HG03457 (cell line): ENCODE results near the gene HPGDS.
"Not testable (repeated sequence)": the region's sequence is repeated elsewhere in the genome, so short reads cannot be mapped to it uniquely, and the experiment has no call there.

ENCODE experiments used
- ATAC-seq: cut with Tn5 transposase; IDR thresholded peaks from one replicate; pipeline ENCODE4 v1.9.1; 2021; ENCODE audit warnings: moderate number of reproducible peaks; ENCODE audit not compliant: unreplicated experiment

HPGDS gene

DNA sequence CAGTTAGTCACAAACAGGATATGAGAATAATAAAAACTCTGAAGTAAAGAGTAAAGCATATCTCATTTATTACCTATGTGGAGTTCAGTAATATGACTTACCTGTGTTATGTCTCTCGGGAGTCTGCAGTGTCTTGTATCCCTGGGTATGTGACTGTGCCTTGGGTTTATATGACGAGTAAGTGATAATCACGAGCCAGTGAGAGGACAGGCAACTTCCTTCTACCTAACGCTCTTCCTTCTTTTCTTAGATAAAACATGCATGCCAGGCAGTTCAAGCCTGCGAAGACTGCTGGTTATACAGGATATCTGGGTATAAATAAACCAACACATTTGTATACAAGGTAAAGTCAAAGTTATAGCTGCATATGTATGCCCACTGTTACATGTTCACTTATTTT is at the start of gene HPGDS:
Gene HPGDS, minus strand, starts transcription at position 143 of the 400 bp plus-strand sequence. CDS start 8,207 bp downstream, outside the sequence.
- no peak for ATAC-seq

DNA sequence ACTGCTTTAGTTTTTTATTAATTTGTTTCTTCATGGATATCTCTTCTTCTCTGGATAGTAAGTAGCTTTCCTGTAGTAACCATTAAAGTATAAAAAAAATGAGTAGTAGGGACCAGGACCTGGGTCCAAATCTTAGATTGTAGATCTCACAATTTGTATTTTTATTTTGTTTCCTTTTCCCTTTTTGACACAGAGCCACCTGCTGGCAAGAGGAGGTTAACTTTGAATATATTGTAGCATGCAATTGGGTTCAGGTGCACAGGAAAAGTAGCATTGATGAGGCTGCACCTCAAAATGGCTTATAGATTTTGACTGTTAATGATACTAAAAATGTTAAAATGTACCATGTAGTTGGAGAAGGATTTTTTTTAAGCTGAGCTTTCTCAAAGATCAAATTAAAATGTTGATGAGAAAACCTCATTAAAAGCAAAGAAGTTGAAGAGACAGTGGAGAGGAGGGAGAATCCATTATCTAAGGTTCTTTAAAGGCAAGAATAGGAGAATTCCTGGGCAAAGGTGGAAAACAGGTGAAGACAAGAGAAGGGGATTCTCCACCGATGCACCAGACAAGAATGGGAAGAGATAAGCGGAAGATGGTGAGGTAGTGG is 48.3 kb upstream of the HPGDS start:
- no peak for ATAC-seq

DNA sequence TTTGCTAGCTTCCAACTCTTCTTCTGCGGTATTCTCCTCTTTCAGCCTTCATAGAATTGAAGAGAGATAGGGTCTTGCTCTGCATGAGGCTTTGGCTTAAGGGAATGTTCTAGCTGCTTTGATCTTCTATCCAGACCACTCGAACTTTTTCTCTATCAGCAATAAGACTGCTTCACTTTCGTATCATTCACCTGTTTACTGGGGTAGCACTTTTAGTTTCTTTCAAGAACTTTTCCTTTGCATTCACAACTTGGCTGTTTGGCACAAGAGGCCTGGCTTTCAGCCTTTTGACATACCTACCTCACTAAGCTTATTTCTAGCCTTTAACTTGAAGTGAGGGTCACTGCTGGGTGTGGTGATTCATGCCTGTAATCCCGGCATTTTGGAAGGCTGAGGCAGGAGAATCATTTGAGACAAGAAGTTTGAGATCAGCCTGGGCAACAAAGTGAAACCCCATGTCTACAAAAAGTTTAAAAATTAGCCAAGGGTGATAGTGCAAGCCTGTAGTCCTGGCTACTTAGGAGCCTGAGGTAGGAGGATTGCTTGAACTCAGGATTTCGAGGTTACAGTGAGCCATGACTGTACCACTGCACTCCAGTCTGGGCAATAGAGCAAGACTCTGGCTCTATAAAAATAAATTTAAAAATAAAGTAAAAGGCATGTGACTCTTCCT is 47.1 kb upstream of the HPGDS start:
- ATAC-seq: no peak

DNA sequence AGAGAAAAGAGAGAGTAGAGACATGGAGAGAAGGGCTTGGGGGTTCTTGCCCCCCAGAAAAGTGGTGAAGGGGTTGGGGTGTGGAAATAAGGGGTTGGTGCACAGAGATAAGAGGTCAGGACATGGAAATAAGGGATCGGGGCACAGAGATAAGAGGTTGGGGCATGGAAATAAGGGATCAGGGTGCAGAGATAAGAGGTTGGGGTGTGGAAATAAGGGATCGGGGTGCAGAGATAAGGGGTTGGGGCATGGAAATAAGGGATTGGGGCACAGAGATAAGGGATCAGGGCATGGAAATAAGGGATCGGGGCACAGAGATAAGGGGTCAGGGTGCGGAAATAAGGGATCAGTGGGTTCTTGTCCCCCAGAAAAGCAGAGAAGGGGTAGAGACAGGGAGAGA is 45.3 kb upstream of the HPGDS start:
- ATAC-seq: not testable (repeated sequence)

DNA sequence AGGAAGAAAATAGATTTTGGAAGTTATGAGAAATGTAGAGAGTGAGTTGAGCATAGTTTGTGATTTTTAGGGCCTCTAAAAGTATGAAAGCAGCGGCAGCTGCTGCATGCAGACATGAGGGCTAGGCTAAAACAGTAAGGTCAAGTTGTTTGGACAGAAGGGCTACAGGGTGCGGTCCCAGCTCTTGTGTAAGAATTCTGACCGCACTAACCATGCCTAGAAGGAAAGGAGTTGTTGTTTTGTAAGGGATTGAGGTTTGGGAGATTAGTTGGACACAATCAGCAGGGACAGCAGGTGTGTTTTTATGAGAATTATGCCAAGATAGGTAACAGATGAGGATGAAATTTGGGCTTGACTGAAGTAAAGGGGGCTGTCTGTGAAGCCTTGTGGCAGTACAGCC is 42.8 kb upstream of the HPGDS start:
- ATAC-seq: not testable (repeated sequence)

DNA sequence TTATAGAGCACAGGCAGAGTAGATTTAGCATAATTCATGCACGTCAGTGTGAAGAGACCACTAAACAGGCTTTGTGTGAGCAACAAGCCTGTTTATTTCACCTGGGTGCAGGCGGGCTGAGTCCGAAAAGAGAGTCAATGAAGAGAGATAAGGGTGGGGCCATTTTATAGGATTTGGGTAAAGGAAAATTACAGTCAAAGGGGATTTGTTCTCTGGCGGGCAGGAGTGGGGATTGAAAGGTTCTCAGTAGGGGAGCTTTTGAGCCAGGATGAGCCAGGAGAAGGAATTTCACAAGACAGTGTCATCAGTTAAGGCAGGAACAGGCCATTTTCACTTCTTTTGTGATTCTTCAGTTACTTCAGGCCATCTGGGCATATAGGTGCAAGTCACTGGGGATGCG is 40.3 kb upstream of the HPGDS start:
- ATAC-seq: not testable (repeated sequence)

DNA sequence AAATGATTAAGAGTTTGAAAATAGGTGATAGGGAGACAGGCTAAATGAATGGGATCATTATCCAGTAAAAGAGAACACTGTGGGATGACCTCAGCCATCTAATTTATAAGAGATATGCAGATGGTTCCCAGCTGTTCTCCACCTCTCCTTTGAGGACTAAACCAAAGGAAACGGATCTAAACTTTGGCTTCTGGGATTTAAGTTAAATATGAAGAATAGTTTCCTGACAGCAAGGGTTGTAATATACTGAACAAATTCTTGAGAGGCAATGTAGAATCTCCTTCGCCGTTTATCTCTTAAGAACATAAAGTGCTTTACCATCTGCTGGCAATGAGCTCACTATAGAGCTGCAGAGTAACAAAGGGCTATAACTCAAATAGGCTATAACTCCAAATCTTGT is 35.4 kb upstream of the HPGDS start:
- ATAC-seq: no peak

DNA sequence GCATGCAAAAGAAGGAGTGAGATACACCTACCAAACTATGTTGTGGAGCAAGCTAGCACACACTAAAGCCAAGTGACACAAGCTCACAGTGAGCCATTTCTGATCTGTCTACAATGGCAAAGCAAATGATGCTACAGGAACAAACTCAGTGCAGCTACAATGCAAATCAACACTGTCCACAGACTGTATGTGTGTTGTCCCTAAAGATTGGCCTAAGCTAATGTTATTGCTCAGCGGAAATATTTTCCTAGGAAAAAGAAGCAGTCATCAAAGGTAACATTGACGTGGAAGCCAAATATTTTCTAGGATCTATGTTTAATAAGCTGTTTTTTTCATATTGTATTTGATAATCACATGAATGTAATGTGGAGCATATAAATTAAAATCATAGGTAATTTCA is 34.7 kb upstream of the HPGDS start:
- no peak for ATAC-seq

DNA sequence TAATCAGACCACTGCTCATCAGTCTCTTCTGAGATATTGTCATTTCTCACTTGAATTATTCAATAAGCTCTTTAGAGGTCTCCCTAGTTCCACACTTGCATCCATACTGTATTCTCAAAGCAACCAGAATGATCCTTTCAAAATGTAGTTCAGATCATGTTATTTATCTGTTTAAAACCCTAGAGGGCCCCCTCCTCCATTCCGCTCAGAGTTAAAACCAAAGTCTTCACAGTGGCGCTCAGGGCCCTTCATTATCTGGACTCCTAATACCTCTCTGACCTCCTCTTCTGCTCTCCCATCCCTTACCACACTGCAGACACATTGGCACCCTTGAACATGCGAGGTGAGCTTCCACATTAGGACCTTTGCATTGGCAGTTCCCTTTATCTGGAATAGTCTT is 32.7 kb upstream of the HPGDS start:
- ATAC-seq: no peak

DNA sequence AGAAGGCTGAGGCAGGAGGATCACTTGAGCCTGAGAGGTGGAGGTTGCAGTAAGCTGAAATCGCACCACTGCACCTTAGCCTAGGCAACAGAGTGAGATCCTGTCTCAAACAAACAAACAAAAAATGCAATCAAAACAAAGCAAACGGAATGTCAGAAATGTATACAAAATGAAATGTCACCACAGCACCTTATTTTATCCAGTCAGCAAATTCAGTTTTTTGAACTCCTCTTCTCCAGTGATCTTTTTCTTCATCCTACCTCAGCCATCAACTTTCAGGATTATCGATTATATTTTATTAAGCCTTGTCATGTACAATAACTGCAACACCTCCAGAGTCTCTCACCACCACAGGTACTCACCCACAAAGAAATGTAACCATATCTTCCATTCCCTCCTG is 31.1 kb upstream of the HPGDS start:
- no peak for ATAC-seq

DNA sequence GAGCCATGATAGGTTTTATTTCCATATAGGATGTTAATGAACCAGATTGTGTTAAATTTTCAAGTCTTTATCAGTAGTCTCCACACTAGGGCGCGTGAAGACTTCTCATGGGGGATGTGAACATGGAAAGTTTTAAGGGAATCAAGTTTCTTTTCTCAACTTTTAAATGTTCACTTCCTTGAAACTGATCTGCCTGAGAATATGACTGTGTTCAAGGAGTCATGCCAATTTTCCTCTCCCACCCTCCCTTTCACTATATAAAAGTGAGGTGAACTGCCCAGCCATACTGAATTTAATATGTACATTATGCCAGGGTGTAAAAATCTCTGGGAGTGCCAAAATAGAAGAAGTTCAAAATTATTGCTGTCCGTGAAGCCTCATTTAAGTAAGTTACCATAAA is 30.4 kb upstream of the HPGDS start:
- ATAC-seq: no peak

DNA sequence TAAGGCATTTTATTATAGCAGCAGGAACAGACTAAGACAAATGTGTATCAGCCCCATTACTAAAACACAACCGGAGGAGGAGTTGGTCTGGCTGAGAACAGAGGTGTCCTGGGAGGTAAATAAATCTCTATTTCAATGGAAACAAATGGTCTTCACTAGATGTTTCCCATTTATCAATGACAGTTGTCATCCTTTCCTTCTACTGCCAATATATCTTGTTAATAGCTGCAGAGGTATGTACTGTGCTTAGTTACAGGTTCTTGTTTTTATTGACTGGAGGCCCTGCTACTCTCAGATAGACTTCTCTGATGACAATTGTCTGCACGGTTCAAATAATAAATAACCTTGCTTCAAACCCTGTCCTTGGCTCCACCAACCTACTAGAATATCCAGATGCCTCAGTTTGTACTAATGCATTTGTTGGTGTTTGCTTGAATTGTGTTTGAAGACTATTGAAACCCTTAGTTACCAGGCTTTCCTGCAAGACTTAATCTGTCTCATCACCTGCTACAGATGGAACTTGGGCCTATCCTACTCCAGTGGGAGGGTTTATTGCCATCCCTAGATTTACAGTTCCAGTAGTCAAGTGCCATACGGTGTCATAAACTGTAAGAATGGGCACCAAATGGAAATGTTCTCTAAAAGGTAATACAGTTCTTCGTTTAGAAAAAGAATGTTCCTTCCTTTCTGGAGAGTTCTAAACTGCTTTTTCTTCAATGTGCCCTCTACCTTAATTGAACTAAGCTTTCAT is 29.8 kb upstream of the HPGDS start:
- no peak for ATAC-seq

DNA sequence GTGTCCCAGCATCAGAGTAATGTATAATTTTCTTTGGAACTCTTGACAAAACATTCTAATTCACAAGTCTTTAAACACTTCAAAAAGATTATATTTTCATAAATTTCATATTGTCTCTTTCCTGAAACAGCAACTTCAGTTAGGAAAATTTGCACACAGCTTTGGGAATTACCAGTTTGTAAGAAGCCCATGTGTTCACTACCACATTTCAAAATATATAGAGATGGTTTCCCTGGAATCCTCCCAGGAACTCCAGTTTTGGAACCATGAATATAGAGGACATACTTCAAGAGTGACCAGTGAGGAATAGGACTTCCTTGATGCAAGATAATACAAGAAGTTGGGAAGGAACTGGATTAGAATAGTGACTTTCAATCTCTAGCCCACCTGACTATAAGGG is 28.7 kb upstream of the HPGDS start:
- ATAC-seq: no peak

DNA sequence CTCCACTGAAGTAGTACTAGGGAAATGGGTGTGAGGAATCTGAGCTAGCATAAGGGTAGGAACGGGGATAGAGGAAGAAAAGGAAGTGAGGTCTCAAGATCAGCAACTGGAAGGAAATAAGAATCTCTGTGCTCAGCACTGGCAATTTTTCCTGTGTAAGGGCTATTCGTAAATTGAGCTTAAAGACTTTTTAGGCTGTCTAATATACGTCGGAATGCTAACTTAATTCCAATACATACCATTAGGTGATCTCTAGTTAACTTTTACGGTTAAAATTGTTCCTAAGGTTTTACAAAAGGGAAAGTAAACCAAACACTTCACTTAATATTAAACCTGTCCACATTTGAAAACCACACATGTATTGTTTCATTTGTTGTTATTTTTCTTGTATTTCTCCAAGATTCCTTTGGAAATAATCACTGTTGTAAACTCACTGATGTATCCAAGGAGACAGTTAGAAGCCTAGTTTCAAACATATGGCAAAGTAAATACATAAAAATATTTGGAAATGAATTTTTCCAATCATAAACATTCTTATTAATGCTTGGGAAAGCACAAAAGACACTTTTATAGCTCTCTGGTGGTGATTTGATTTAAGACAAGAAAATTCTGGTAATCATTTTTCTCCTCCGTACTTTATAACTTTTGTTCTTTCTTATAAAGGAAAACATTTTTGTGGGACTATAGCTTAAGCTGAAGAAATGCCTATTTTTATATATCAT is 28.1 kb upstream of the HPGDS start:
- no peak for ATAC-seq

DNA sequence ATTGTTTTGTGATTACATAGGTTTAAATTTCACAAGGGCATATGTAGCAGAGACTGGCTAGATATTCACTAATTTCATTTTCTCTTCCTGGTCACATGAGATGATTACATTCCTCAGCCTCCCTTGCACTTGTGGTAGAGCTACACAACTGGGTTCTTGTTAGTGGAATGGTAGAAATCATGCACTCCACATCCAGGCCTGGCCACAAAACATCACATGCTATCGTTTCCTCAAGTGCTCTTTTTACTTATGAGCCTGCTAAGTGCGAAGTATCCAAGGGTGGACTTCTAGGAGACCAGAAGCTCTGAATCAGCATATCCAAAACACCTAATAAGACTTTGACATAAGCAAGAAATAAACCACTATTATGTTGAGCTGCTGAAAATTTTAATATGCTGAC is 26.4 kb upstream of the HPGDS start:
- ATAC-seq: no peak

DNA sequence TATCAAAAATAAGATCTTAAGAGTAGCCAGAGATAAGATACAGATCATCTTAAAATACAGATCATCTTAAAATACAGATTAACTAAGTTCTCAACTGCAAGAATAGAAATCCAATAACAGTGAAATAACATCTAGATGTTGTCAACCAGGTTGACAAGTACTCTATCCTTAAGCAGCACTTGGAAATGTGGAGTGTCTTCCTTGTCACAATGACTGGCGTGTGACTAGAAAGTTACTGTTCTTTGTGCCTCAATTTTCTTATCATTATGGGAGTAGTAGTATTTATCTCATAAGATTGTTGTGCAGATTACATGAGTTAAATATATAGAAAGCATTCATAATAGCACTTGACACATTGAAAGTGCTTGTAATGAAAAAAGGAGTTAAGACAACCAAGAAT is 25.8 kb upstream of the HPGDS start:
- ATAC-seq: no peak

DNA sequence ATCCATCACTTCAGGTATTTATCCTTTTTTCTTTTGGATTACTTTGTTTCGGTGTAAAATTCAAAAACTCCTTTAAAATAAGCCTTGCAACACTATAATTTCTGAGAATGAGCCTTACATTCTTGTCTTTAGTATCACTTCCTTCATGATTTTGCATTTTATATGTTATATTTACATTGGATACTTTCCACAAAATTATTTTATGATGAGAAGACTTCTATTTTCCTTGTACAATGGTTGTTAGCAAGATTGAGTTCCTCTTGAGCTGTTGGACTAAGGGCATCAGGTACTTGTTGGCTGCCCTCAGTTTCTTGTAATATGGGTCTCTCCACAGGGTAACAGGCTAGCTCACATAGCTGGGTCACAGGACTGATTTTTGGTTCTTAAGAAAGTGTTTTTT is 22.7 kb upstream of the HPGDS start:
- ATAC-seq: no peak

DNA sequence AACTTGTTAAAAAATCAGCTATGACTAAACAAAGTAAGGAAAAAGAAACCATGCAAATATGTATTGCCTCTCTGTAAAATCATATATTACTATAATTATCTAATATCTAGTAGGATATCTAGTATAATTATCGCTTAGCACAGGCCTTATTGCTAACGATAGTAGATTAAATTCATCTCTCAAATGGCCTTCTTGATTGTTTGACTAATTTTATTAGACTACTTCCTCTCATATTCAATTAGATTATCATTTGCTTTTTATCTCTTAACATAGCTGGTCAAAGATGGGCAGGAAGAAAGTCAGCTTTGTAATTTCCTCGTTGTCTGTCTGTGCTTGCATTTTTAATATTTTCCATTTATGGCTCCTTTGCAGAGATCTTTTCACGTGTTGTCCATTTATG is 21.9 kb upstream of the HPGDS start:
- no peak for ATAC-seq

DNA sequence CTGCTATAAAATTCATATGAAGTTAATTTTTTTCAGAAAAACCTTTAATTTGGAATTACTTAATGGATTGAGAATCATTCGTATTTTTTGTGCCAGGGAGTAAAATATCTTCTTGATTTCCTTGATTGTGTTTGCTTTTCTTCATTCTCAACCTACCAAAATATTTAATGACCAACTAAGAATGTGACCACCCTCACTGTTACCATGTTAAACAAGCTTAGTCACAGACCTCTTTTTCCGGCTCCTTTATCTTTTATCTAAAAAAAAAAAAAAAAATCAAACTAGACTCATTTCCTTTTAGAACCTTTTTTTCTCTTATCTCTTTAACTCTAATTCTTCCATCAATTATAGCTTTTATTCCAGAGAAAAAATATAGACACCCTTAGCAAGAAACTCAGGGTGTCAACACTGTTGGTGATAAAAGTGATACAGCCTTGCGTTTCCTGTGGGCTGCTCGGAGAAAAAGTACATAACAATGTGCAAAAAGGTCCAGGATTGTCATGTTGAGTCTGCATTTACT is 20.6 kb upstream of the HPGDS start:
- no peak for ATAC-seq

DNA sequence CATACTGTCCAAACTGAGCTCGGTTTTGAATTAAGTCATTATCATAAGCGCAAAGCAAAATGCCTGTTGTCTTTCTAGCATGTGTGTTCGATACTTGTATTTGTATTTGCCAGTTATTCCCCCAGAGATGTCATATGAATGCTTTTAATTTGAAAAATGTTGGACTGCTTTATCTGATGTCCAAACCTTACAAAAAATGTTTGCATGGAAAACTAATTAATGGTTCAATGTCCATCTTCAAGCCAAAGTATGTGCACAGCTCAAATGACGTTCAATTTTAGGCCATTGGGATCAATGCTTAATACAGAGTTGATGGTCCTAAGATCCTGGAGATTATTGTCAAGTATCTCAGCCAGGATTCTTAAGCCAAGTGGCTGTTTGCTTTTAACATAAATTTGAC is 17.2 kb upstream of the HPGDS start:
- no peak for ATAC-seq

DNA sequence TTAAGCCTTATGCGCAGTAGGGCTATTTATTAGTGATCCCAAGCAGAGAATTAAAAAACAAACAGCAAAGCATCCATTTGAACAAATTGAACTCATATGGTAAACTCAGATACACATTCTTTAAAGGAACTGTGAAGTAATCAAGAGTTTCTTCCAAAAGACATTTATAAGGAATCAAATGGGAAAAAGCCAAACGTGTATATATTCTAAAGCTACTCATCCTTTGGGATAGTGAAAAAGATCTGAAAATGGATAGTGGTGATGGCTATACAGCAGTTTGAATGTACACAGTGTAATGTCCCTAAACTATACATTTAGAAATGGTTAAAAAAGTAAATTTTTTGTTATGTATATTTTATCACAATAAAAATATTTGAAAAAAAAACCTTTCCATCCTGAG is 16.6 kb upstream of the HPGDS start:
- ATAC-seq: no peak
